ENCODE data around the gene CARD10.

DNA sequence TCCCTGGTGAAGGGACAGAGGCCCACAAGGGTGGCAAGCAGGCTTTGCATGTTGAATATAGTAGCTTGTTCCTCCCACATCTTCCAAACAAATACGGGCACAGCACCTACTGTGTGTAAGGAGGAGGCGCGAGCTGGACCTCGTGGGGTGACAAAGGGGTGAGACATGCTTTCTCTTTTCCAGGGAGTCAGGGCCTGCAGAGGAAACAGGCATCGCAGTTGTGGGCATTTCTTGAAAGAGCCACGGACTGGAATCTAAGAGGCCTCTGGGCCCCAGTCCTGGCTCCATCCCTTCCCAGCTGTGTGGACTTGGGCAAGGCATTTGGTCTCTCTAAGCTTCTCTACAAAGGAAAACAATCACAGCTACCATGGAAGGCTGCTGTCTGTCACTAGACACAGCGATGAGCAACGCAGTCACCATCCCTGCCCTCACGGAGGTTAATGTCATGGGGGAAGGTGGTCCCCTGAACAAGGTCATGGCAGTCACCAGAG is 28.1 kb upstream of the CARD10 start:
- TF ChIP-seq, protein P1, sequence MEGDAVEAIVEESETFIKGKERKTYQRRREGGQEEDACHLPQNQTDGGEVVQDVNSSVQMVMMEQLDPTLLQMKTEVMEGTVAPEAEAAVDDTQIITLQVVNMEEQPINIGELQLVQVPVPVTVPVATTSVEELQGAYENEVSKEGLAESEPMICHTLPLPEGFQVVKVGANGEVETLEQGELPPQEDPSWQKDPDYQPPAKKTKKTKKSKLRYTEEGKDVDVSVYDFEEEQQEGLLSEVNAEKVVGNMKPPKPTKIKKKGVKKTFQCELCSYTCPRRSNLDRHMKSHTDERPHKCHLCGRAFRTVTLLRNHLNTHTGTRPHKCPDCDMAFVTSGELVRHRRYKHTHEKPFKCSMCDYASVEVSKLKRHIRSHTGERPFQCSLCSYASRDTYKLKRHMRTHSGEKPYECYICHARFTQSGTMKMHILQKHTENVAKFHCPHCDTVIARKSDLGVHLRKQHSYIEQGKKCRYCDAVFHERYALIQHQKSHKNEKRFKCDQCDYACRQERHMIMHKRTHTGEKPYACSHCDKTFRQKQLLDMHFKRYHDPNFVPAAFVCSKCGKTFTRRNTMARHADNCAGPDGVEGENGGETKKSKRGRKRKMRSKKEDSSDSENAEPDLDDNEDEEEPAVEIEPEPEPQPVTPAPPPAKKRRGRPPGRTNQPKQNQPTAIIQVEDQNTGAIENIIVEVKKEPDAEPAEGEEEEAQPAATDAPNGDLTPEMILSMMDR (conservative IDR thresholded peaks at IDR 0.05) = no peak
- no peak for TF ChIP-seq EZH2 (IDR thresholded peaks at IDR 0.05; ENCODE audit: low read depth)
